ENCODE measurements around the gene RPL36.

Gene RPL36

GRCh38 chr19:5690125-5690954, at the start of gene RPL36:
TSS of gene RPL36 (plus strand) at chr19:5690295. CDS start at chr19:5690508, 213 bp downstream.
- H3K4me3 ChIP-seq (ENCODE audit: low read depth, low read length): peak within 1 kb of the TSS; percentile 91
- TF ChIP-seq CTCF (IDR thresholded peaks at IDR 0.05; ENCODE audit: low read depth, low read length): peak; percentile 96

- no peak overlapping the region for H3K4me3 ChIP-seq (ENCODE audit: low read depth, low read length)
- TF ChIP-seq CTCF (IDR thresholded peaks at IDR 0.05; ENCODE audit: low read depth, low read length): no peak
Measured at GRCh38 chr19:5641171-5641570, 48.9 kb upstream of the RPL36 start.

- H3K4me3 ChIP-seq (ENCODE audit: low read depth, low read length): no peak overlapping the region
- TF ChIP-seq CTCF (IDR thresholded peaks at IDR 0.05; ENCODE audit: low read depth, low read length): no peak
Measured at GRCh38 chr19:5642204-5642603, 47.9 kb upstream of the RPL36 start.

GRCh38 chr19:5643060-5643459, 47.0 kb upstream of the RPL36 start:
- no peak overlapping the region for H3K4me3 ChIP-seq (ENCODE audit: low read depth, low read length)
- TF ChIP-seq CTCF (IDR thresholded peaks at IDR 0.05; ENCODE audit: low read depth, low read length): no peak

GRCh38 chr19:5644037-5644436, 46.1 kb upstream of the RPL36 start:
- no peak overlapping the region for H3K4me3 ChIP-seq (ENCODE audit: low read depth, low read length)

GRCh38 chr19:5645409-5645808, 44.7 kb upstream of the RPL36 start:
- TF ChIP-seq CTCF (IDR thresholded peaks at IDR 0.05; ENCODE audit: low read depth, low read length): no peak
- no peak overlapping the region for H3K4me3 ChIP-seq (ENCODE audit: low read depth, low read length)

More at GRCh38 chr19:5644037-5644436, 46.1 kb upstream of the RPL36 start:
- TF ChIP-seq CTCF (IDR thresholded peaks at IDR 0.05; ENCODE audit: low read depth, low read length): no peak

GRCh38 chr19:5646703-5647102, 43.4 kb upstream of the RPL36 start:
- no peak for TF ChIP-seq CTCF (IDR thresholded peaks at IDR 0.05; ENCODE audit: low read depth, low read length)
- H3K4me3 ChIP-seq (ENCODE audit: low read depth, low read length): no peak overlapping the region
